HepG2 (cell line): ENCODE measurements around the gene HTATSF1. TPM values are rescaled to one million over a fixed set of nuclear protein-coding genes. Genes with fewer than 3 reads are reported as not detected.

Experiments used
- ATAC-seq: fragments of 200-7000 bp; cut with Tn5 transposase; 3 replicates; pipeline ENCODE4 v1.9.1; 2020; ENCODE audit warnings: mild to moderate bottlenecking, moderate library complexity
- BruUV-seq: library from RNA; stranded (reverse); fragments of 400-500 nt; replicated peaks from 2 replicates; lab custom pipeline; 2021; lab: Mats Ljungman, UMichigan
- CTCF ChIA-PET: fragments of 300-600 bp; formaldehyde crosslinking; extraction: SDS; loops from one replicate; lab custom pipeline; 2021; ENCODE audit warnings: low total read pairs, inconsistent platforms, low intra/inter-chr PET ratio; lab: Yijun Ruan, JAX
- POLR2A ChIA-PET: fragments of 350-600 bp; sonication (Branson Sonifier 250); formaldehyde crosslinking; loops from one replicate; lab custom pipeline; 2020; ENCODE audit warnings: antibody characterized with exemption, inconsistent platforms; lab: Yijun Ruan, JAX
- DNase-seq: peaks from one replicate; pipeline ENCODE4 v3.0.0-alpha.2; 2015; ENCODE audit warnings: low spot score
- FAIRE-seq: peaks from 3 replicates; lab custom pipeline; 2011; peaks lifted over from hg19 to GRCh38; lab: Jason Lieb, UNC
- H2AFZ ChIP-seq: one replicate; pipeline ENCODE4 v1.6.1; 2011; ENCODE audit warnings: low read length, inconsistent platforms
- H3K27ac ChIP-seq: fragments of 300-600 bp; 3 replicates; pipeline ENCODE4 v1.8.0; 2011; ENCODE audit warnings: mixed run types, mild to moderate bottlenecking, mixed read lengths, low read length, inconsistent platforms; ENCODE audit not compliant: insufficient read depth; ENCODE audit errors: extremely low read length
- H3K27me3 ChIP-seq, 2 experiments: fragments of 200-600 bp in 1 of 2; 2 replicates in 1 of 2; 3 replicates in 1 of 2; pipeline versions ENCODE4 v1.6.0 to v1.8.0; 2011; ENCODE audit warnings: low read length in 2 of 2, mild to moderate bottlenecking in 2 of 2, moderate library complexity in 2 of 2, inconsistent platforms in 1 of 2; ENCODE audit not compliant: insufficient read depth in 2 of 2, control insufficient read depth in 1 of 2
- H3K36me3 ChIP-seq, 2 experiments: fragments of 200-600 bp in 1 of 2; replicated peaks in 1 of 2; 2 replicates in 1 of 2; 3 replicates in 1 of 2; pipeline versions ENCODE4 v1.5.1 to v1.8.0; 2011; ENCODE audit warnings: low read length in 2 of 2, inconsistent platforms in 1 of 2; ENCODE audit not compliant: insufficient read depth in 2 of 2, control insufficient read depth in 1 of 2
- H3K4me1 ChIP-seq: 2 replicates; pipeline ENCODE4 v1.5.1; 2012; ENCODE audit warnings: low read length, inconsistent platforms; ENCODE audit not compliant: insufficient read depth
- H3K4me2 ChIP-seq: 2 replicates; pipeline ENCODE4 v1.6.0; 2011; ENCODE audit warnings: low read depth, low read length, inconsistent platforms
- H3K4me3 ChIP-seq, 3 experiments: fragments of 200-600 bp in 1 of 3; sonication (generic), shearing (Covaris generic) in 1 of 3; replicated peaks in 1 of 3; 2 replicates each; pipeline ENCODE4 v1.5.1; 2011 to 2016; ENCODE audit warnings: low read length in 3 of 3, inconsistent platforms in 2 of 3, low read depth in 2 of 3, mild to moderate bottlenecking in 2 of 3, control low read depth in 1 of 3, mixed read lengths in 1 of 3; ENCODE audit not compliant: insufficient read depth in 1 of 3
- H3K79me2 ChIP-seq: one replicate; pipeline ENCODE4 v1.6.1; 2011; ENCODE audit warnings: low read length, inconsistent platforms; ENCODE audit not compliant: insufficient read depth
- H3K9ac ChIP-seq: 2 replicates; pipeline ENCODE4 v1.6.0; 2011; ENCODE audit warnings: mild to moderate bottlenecking, low read depth, low read length, inconsistent platforms; ENCODE audit not compliant: insufficient read depth
- H3K9me3 ChIP-seq: 2 replicates; pipeline ENCODE4 v1.5.1; 2012; ENCODE audit warnings: mild to moderate bottlenecking, low read length
- H4K20me1 ChIP-seq: 2 replicates; pipeline ENCODE4 v1.6.0; 2011; ENCODE audit warnings: inconsistent platforms, mild to moderate bottlenecking, low read length, moderate library complexity; ENCODE audit not compliant: insufficient read depth
- BCLAF1 ChIP-seq: fragments of 450-650 bp; IDR thresholded peaks from 2 replicates; pipeline ENCODE4 v1.6.1; 2017; ENCODE audit warnings: mild to moderate bottlenecking
- DMTF1 ChIP-seq: sonication (generic); formaldehyde crosslinking; IDR thresholded peaks from 2 replicates; pipeline ENCODE4 v1.4.0; 2020; ENCODE audit warnings: mild to moderate bottlenecking, missing genetic modification reagents
- HMGA1 ChIP-seq: sonication (generic); formaldehyde crosslinking; conservative IDR thresholded peaks from 2 replicates; pipeline ENCODE4 v1.4.0; 2020; ENCODE audit warnings: missing genetic modification reagents
- MLXIP ChIP-seq: sonication (generic); formaldehyde crosslinking; IDR thresholded peaks from 2 replicates; pipeline ENCODE4 v1.9.0; 2021; ENCODE audit warnings: missing genetic modification reagents, borderline replicate concordance
- NFATC3 ChIP-seq: sonication (generic); formaldehyde crosslinking; IDR thresholded peaks from 2 replicates; pipeline ENCODE4 v1.5.1; 2020; ENCODE audit warnings: mild to moderate bottlenecking, missing genetic modification reagents
- RAD51 ChIP-seq: fragments of 450-650 bp; IDR thresholded peaks from 2 replicates; pipeline ENCODE4 v1.6.1; 2016; ENCODE audit warnings: borderline replicate concordance
- REL ChIP-seq: sonication (generic); formaldehyde crosslinking; conservative IDR thresholded peaks from 2 replicates; pipeline ENCODE4 v1.8.0; 2022; ENCODE audit warnings: mild to moderate bottlenecking, missing genetic modification reagents, moderate library complexity
- TOPORS ChIP-seq: sonication (generic); formaldehyde crosslinking; IDR thresholded peaks from 2 replicates; pipeline ENCODE4 v1.8.0; 2023; ENCODE audit warnings: mild to moderate bottlenecking, missing genetic modification reagents
- ZNF362 ChIP-seq: sonication (generic); formaldehyde crosslinking; IDR thresholded peaks from 2 replicates; pipeline ENCODE4 v1.4.0; 2020; ENCODE audit warnings: missing genetic modification reagents, mild to moderate bottlenecking, borderline replicate concordance
- ZNF570 ChIP-seq: sonication (generic); formaldehyde crosslinking; IDR thresholded peaks from 2 replicates; pipeline ENCODE4 v1.4.0; 2020; ENCODE audit warnings: mild to moderate bottlenecking, missing genetic modification reagents, borderline replicate concordance
- ZNF629 ChIP-seq: sonication (generic); formaldehyde crosslinking; conservative IDR thresholded peaks from 2 replicates; pipeline ENCODE4 v1.5.0; 2020; ENCODE audit warnings: missing genetic modification reagents
- ZNF724P ChIP-seq: sonication (generic); formaldehyde crosslinking; IDR thresholded peaks from 2 replicates; pipeline ENCODE4 v1.8.0; 2022; ENCODE audit warnings: missing genetic modification reagents, borderline replicate concordance
- ZSCAN31 ChIP-seq: sonication (generic); formaldehyde crosslinking; IDR thresholded peaks from 2 replicates; pipeline ENCODE4 v1.5.0; 2020; ENCODE audit warnings: low read depth, mild to moderate bottlenecking, missing genetic modification reagents
- WGBS: methylation state at CpG from one replicate; pipeline ENCODE4 v1.1.6; 2017; ENCODE audit warnings: low lambda C conversion rate; 5-methylcytosine and 5-hydroxymethylcytosine counted together
- in situ Hi-C: cut with HindIII; loops from 2 replicates; pipeline ENCODE4 v1.10.0; 2017; ENCODE audit warnings: low pct_unique_long_range_greater_than_20kb; ENCODE audit not compliant: extremely low pct_ligation_motif_present
- intact Hi-C: fragments of 100-400 bp; cut with micrococcal nuclease; formaldehyde crosslinking; loops from one replicate; pipeline ENCODE4 v1.10.0; 2022; ENCODE audit not compliant: unreplicated experiment
- polyA plus RNA-seq, 8 experiments: library from polyadenylated mRNA; depleted of rRNA in 3 of 8; stranded (reverse) in 7 of 8; unstranded in 1 of 8; fragments of >200 nt; fragmentation: Illumina TruSeq in 4 of 8; extraction: Trizol in 4 of 8; gene quantifications; 2 replicates each; pipeline versions ENCODE4 v1.2.1 to v1.2.3, GENCODE V29; 2011 to 2016; ENCODE audit warnings: low read depth in 4 of 8, missing spikeins in 1 of 8, mixed read lengths in 1 of 8; ENCODE audit not compliant: insufficient read depth in 1 of 8
- total RNA-seq, 5 experiments: library from RNA; depleted of rRNA; stranded (reverse); fragments of >200 nt; fragmentation: Illumina TruSeq; extraction: Trizol; gene quantifications; 2 replicates each; pipeline ENCODE4 v1.2.3, GENCODE V29; 2016; ENCODE audit warnings: low read depth in 1 of 5

The HTATSF1 gene
- total and polyA plus RNA-seq, 2 of the 13 experiments (the other 11 are each of a cell fraction or from before 2014, with no cell fraction given): 0.57 to 40.5 TPM

GRCh38 chrX:136531951-136532350 is 34.6 kb downstream of the HTATSF1 start, which contains the start of gene VGLL1:
Gene VGLL1, plus strand, starts transcription at chrX:136532215. Its CDS starts 3,806 bp downstream, at chrX:136536021.
- no peaks in the 10 kb centered on the region for H3K9me3 ChIP-seq
- H4K20me1 ChIP-seq: no peaks in the 10 kb centered on the region
- H3K4me1 ChIP-seq: no peaks in the 10 kb centered on the region
- no peak for ATAC-seq
- ChIA-PET POLR2A (no interaction called here), CTCF (no interaction called here)
- no peak for FAIRE-seq
- no peaks in the 10 kb centered on the region for H3K27me3 ChIP-seq
- H3K4me2 ChIP-seq: no peak within 1 kb of the TSS
- H3K4me3 ChIP-seq: no peak within 1 kb of the TSS
- no peak within 1 kb of the TSS for H3K9ac ChIP-seq
- TF ChIP-seq NFATC3 (CRISPR knock-in tag) (no peak), MLXIP (CRISPR knock-in tag) (no peak), ZNF362 (CRISPR knock-in tag) (no peak), DMTF1 (CRISPR knock-in tag) (no peak), HMGA1 (CRISPR knock-in tag) (no peak), ZNF629 (no peak), BCLAF1 (no peak), ZSCAN31 (CRISPR knock-in tag) (no peak), ZNF570 (CRISPR knock-in tag) (no peak), ZNF724P (CRISPR knock-in tag) (no peak), REL (CRISPR knock-in tag) (no peak), RAD51 (no peak), TOPORS (CRISPR knock-in tag) (no peak)
- 31% methylated on average over 3 of the region's 3 CpGs for WGBS
- no peak within 1 kb of the TSS for H3K27ac ChIP-seq
- in situ Hi-C loops: no loop called here
- H3K36me3 ChIP-seq: no peaks in the 10 kb centered on the region
- H2AFZ ChIP-seq: no peak within 1 kb of the TSS
- no peaks in the 10 kb centered on the region for H3K79me2 ChIP-seq
- intact Hi-C loops: no loop called here
- no TSS peak for BruUV-seq
- DNase-seq: no peak
